NCI-H345 treated with DMSO at 0.1 percent for 48 hours (cell line): ENCODE data around the gene RPA1.
"Not testable (repeated sequence)": the region's sequence is repeated elsewhere in the genome, so short reads cannot be mapped to it uniquely, and the experiment has no call there.

Experiments used
- DNase-seq: peaks from one replicate; lab custom pipeline; 2025; ENCODE audit not compliant: unreplicated experiment; lab: John Stamatoyannopoulos, UW

Gene RPA1

DNA sequence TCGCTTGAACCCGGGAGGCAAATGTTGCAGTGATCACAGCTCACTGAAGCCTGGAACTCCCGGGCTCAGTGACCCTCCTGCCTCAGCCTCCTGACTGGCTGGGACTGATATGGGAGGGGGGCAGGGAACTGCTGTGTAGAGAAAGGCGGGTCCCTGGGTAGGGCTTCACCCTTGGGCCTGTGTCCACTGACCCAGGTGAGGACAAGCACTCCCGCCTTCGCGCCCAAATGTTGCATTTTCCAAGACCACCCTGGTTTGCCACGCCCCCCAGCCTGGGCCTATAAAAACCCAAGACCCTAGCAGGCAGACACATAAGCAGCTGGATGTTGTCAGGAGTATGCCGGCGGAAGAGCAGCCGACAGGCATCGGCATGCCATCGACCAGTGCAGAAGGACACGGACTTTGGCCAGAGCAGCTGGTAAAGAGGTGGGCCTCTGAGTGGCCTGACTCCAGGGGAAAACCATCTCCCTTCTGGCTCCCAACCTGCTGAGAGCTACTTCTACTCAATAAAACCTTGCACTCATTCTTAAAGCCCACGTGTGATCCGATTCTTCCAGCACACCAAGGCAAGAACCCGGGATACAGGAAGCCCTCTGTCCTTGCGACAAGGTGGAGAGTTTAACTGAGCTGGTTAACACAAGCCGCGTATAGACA is 19.2 kb upstream of the RPA1 start:
- DNase-seq = no peak

DNA sequence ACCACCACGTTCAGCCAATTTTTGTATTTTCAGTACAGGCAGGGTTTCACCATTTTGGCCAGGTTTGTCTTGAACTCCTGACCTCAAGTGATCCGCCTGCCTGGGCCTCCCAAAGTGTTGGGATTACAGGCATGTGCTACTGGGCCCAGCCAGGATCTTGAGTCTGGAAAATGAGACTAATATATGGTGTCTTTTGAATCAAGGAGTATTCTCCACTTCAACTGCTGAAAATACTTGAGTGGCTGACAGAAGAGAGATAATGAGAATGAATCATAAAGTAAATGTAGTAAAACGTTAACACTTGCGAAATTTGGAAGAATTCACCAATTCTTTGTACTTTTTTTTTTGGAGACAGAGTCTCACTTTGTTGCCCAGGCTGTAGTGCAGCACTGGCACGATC is 16.7 kb upstream of the RPA1 start:
- DNase-seq = no peak

DNA sequence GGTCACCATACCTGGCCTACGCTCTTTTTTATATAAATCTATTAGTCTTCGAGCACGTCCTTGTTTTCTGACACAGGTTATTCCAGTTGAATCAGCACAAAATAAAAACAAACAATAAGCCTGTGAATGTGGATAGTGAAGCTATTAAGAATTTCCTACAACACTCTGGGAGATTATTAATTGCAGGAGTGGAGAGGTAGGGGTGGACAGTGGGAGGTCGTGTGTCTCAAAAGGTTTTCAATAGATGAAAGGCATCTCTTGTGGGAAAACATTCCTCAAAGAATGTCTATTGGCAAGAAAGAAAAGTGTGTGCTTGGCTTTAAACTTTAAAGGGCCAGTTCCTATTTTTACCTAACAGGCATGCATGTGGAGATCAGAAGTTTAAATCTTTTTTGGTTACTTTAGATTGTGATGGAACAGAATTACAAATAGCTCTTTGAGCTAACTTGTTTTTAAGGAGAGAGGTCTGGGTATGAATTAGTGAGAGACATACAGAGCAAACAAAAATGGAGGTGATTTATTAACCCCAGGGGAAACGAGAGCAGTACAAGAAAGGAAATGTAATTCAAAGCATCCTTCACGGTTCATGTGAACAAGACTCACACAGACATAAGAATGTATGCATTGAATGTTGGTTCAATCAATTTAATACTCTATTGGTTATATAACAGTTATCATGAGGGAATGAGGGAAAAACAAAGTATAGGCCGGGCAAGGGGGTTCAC is 9.1 kb upstream of the RPA1 start:
- no peak for DNase-seq

GRCh38 chr17:1829216-1829591 is 601 bp upstream of the RPA1 start:
- DNase-seq = no peak

DNA sequence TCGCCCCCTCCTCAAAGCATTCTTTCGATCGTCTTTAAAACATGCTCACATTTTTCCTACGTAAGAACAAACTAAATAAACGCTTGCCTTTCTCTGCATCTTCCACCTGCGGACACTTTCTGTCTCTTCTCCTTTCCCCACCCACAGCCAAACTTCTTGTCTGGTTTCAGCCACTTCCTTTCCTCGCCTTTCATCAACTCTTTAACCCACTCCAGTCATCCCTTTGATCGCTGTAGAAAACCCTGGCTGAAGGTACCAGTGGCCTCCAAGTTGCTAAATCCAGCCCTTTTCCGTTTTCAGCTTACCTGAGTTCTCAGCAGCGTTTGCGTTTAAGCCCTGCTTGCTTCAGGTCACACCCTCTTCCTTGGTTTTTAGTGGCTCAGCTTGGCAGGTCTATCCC is 483 bp downstream of the RPA1 start:
- no peak for DNase-seq

DNA sequence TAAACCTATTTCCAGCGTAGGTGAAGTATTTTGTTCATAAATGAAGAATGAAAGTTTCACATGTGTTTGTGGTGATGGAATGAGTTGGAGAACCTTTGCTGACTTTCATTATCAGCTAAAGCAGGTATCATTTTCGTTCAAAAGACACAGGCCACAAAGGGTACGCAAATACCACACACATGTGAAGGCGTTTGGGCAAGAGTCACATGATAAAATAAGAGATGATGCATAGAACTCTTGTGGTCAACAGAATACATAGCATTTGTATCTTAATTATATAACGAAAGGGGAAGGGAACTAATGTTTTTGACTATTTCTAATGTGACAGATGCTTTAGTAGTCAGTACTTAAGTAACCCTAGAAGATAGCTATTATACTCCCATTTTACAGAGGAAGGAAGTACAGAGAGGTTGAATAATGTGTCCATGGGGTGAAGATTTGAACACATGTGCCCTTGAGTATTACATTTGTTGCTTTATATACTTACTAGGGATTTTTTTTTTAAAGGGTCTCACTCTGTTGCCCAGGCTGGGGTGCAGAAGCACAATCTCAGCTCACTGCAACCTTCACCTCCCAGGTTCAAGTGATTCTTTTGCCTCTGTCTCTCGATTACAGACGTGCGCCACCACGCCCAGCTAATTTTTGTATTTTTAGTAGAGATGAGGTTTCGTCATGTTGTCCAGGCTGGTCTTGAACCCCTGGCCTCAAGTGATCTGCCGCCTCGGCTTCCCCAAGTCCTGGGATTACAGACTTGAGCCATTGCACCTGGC is 4.8 kb downstream of the RPA1 start:
- no peak for DNase-seq

DNA sequence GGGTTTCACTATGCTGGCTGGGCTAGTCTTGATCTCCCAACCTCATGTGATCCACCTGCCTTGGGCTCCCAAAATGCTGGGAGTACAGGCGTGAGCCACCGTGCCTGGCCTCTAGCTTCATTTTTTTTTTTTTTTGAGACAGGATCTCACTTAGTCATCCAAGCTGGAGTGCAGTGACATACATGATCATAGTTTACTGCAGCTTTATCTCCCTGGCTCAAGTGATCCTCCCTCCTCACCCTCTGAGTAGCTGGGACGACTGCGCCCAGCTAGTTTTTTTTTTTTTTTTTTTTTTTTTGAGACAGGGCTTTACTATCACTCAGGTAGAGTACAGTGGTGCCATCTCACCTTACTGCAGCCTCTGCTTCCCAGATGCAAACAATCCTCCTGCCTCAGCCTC is 9.7 kb downstream of the RPA1 start:
- no peak for DNase-seq

GRCh38 chr17:1843947-1844346 is 14.1 kb downstream of the RPA1 start:
- DNase-seq = no peak

DNA sequence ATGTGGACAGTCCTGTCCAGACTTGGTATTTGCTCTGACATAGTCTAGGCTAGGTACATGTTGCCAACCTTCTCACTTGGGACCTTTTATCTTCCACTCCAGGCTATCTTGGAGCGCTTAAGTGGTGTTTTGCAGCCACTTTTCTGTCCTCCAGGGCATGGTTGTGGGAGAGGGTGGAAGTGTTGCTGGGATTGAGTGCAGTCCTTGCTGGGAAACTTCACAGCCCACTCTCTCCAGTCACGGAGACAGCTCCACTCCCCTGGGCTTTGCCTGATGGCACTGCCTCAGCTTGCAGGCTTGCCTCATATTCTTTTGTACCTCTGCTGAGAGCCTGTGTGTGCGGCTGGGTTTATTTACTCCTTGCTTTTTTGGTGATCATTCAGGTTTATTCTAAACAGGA is 17.4 kb downstream of the RPA1 start:
- DNase-seq = no peak

DNA sequence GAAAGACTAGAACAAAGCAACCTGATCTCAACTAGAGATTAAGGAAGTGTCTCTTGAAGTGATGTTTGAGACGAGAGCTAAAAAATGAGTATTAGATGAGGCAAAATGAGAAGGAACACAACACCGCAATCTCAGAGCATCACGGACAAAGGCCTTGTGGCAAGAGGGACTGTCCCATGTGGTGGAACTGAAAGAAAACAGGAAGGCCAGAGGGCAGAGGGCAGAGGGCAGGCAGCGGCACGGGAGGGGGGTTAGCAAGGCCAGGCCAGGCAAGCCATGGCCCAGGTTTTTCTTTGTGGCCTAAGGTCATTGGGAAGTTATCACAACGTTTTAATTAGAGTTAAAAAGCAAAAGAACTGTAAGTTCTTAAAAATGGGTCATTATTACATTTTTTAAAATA is 22.5 kb downstream of the RPA1 start:
- no peak for DNase-seq

- no peak for DNase-seq
Measured at GRCh38 chr17:1853698-1854097, 23.9 kb downstream of the RPA1 start.

- not testable (repeated sequence) for DNase-seq
Measured at GRCh38 chr17:1856462-1856861, 26.7 kb downstream of the RPA1 start.

GRCh38 chr17:1860978-1861377 is 31.2 kb downstream of the RPA1 start:
- DNase-seq = no peak

- DNase-seq = no peak
Measured at GRCh38 chr17:1861391-1862010, 31.7 kb downstream of the RPA1 start.

GRCh38 chr17:1865252-1866037 is 35.6 kb downstream of the RPA1 start:
- no peak for DNase-seq

- DNase-seq = no peak
Measured at GRCh38 chr17:1867307-1867706, 37.5 kb downstream of the RPA1 start.

GRCh38 chr17:1868090-1868489 is 38.3 kb downstream of the RPA1 start:
- DNase-seq = no peak

GRCh38 chr17:1870592-1870991 is 40.8 kb downstream of the RPA1 start:
- no peak for DNase-seq

- no peak for DNase-seq
Measured at GRCh38 chr17:1871756-1872155, 42.0 kb downstream of the RPA1 start.

GRCh38 chr17:1872254-1872653 is 42.4 kb downstream of the RPA1 start:
- no peak for DNase-seq

- DNase-seq = no peak
Measured at GRCh38 chr17:1872976-1873375, 43.2 kb downstream of the RPA1 start.
